Activated CD4-positive, CD25-positive, alpha-beta regulatory T cell treated with anti-CD3 and anti-CD28 coated beads, Interleukin-2, amount 50 U/mL, for 24 hours (primary cell): Measurements from ENCODE around the gene FSTL5.

ENCODE experiments used
- ATAC-seq, 2 donors: fragments of 150-1000 bp; cut with Tn5 transposase; one replicate each; pipeline ENCODE4 v1.10.0; 2021; ENCODE audit warnings: mild to moderate bottlenecking in 1 of 2, moderate library complexity in 1 of 2

The FSTL5 gene

DNA sequence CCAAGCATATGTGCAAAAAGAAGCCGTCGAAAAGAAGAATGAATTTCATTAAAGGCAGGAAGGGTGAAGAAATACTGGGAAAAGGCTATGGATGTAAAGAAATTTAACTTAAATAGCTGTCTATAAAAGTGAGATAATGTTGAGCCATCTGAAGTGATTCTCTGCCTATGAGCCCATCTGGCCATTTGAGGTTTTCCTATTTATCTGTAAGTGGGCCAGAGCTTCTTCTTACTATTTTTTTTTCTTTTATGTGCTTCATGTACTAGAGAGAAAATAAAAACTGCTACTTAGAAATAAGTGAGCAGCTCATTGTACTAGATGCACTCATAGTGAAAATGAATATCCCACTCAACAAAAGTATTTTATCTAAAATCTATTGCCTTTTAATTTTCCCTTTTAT lies 725.7 kb downstream of the FSTL5 start:
- no peak for ATAC-seq

DNA sequence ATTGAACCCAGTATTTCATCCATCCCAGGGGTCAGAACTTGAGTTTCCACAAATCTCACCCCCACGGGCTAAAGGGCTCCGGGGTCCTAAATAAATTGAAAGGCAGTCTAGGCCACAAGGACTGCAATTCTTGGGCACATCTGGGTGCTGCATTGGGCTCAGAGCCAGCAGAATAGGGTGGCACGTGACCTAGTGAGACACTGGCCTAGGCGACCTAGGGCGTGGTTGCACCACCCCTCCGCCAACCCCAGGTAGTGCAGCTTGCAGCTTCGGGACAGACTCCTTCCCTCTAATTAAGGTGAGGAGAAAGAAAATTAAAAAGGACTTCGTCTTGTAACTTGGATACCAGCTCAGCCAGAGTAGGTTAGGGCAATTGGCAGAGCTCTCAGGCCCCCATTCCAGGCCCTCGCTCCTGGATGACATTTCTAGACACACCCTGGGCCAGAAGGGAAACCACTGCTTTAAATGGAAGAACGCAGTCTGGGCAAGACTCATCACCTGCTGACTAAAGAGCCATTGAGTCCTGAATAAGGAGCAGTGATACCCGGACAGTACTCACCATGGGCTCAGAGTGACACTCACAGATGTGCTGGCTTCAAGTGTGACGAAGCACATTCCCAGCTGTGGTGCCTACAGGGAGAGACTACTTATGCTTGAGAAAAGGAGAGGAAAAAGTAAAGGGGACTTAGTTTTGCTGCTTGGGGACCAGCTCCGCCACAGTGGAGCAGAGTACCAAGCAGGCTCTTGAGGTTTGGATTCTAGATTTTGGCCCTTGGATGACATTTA lies 735.4 kb downstream of the FSTL5 start:
- ATAC-seq = no peak

GRCh38 chr4:161419822-161420221 lies 744.0 kb downstream of the FSTL5 start:
- ATAC-seq = no peak

DNA sequence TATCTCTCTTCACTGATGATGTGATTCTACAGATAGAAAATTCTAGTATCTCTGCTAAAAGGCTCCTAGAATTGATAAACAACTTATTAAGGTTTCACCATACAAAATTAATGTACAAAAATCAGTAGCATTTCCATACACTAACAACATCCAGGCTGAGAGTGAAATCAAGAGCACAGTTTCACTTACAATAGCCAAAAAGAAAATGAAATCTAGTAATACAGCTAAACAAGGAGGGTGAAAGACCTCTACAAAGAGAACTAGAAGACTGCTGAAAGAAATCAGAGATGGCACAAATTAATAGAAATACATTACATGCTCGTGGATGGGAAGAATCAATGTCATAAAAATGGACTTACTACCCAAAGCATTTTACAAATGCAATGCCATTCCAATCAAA lies 751.9 kb downstream of the FSTL5 start:
- ATAC-seq = no peak

DNA sequence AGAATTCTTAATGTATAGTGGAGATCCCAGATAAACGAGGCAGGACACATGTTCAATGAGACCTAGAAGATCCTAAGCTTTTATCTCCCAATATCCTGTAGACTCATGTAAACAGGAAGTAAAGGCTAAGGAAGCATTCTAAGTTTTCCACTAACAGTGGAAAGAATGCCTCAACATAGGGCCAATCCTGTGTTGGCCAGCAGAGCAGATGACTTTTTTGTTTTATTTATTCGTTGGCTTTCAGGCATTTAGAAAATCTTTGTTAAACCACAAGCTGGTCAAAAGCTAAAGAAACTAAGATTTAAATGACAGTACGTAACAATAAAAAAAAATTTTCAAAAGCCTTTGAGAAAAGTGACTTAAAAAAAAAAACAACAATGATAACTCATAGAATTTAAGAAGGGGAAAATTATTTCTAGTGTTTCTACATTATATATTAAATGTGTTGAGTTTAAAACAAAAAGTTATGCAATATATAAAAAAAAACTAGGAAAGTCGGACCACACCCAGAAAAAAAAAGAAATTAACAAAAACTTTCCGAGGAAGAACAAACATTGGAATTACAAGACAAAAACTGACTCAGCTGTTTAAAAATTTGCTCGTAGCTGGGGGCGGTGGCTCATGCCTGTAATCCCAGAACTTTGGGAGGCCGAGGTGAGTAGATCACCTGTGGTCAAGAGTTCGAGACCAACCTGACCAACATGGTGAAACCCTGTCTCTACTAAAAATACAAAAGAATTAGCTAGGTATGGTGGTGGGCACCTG lies 759.3 kb downstream of the FSTL5 start:
- no peak for ATAC-seq

DNA sequence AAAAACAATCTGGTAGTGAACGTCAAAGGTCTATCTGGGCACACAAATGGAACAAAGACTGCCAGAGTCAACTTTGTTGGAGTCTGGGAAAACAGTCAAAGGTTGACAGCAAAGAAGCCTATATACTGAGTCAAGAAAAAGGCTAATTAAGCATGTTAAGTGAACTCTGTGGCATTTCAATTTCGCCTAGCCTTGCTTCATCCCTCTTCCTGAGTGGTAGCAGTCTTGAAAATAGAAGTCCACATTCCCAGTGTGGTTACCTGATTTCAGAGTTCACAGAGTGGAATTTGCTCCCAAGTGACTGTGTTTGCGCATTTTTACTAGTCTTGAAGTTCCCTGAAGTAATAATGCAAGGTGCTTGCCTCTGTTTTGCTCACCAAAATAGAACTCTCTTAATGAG lies 760.0 kb downstream of the FSTL5 start:
- ATAC-seq = no peak

DNA sequence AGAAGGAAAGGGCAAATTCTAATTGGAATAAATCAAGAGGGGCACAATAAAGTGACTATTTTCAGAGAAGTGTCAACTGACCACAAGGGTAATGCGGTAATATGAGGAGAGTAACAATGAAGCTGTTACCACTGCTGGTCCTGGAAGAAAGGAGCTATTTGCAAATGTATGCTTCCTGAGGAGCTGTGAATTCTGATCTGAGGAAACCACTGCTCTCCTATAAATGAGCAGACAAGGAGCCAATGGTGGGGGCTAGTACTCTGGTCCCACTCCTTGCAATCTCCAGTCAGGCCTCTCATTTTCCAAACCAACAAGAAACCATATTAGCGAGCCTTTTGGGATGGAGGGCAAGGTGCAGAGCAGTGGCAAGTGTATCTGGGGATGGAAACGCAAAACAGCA lies 770.2 kb downstream of the FSTL5 start:
- no peak for ATAC-seq

DNA sequence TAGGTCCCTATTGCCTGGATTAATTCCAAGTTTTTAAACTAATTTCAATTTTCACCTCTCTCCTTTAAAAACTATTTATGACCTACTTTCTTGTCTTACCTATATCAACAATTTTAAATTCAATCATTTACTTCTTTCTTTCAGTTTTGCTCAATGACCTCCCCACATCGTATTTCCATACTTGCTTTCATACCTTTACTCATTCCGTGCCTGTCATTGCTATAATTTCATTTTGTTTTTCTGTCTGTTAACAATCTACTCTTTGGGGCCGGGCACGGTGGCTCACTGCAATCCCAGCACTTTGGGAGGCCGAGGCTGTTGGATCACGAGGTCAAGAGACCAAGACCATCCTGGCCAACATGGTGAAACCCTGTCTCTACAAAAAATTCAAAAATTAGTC lies 781.1 kb downstream of the FSTL5 start:
- ATAC-seq = no peak

DNA sequence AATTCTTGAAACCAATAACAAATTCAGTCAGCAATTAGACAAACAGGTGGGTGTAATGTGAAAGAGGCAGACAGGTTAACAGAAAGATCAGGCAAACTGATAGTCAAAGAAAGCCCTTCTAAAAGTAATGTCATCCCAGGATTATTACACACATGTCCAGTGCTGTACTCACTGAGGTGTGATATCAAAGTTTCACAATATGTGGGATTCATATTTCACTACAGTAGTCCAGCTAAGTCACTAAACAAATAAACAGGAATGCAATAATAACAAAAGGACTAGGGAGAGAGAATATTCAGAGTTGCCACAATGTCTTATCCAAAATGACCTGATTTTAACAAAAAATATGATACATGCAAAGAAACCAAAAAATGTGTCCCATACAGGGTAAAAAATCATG lies 787.5 kb downstream of the FSTL5 start:
- no peak for ATAC-seq

DNA sequence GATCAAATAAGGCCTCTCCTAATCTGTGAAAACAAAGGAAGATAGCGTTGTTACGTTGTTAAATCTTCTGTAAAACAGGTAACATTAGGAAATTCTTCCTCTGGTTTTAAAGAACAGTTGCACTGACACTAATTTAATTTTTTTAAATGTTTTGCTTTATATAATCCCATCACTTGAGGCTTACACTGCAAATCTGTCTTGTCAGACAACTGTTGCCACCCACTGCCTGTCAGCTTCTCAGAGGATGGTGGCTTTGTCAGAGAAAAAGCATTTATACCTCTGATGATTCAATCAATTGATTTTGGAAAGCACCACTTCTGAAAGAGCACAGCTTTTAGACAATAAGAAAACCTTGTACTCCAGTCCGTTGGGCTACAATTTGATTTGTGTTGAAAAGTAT lies 799.1 kb downstream of the FSTL5 start:
- ATAC-seq = no peak

- no peak for ATAC-seq
These were observed 802.8 kb downstream of the FSTL5 start for GRCh38 chr4:161360982-161361381.

DNA sequence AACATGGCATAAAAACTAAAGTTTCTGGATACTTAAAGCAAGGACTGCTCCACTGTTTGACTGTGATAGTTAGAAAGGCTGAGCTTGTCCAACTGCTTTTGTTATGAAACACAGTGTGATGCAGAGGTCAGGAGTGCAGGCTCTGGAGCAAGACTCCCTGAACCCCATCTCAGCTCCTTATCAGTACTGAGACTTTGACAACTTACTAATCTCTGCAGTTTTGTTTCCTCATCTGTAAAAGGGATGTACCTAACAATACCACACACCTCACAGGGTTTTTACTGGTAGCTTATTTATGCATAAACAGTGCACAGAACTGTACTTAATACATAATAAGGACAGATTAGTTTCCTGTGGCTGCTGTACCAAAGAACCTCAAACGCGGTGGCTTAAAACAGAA lies 804.3 kb downstream of the FSTL5 start:
- ATAC-seq = no peak

DNA sequence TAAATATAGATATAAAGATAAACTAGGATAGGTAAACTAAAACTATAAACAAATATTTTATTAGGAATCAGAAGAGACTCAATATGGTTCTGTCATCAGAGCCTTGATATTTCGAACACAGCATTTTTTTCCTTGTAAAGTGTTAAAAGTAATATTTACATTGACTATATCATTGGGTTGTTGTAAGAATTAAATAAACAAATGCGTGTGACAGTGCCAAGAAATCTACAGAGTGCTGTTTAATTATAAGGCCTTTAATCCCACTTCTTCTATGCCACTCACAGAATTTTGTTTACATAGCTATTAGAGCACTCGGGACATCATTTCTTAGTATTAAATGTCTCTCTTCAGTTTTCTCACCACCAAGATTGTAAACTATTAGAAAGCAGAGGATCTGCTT lies 807.4 kb downstream of the FSTL5 start:
- ATAC-seq = no peak

- no peak for ATAC-seq
These were observed 812.9 kb downstream of the FSTL5 start for GRCh38 chr4:161350946-161351345.

GRCh38 chr4:161345741-161346140 lies 818.1 kb downstream of the FSTL5 start:
- ATAC-seq = no peak

- ATAC-seq = no peak
These were observed 820.2 kb downstream of the FSTL5 start for GRCh38 chr4:161343569-161343950.

GRCh38 chr4:161342881-161343568 lies 820.8 kb downstream of the FSTL5 start:
- ATAC-seq = no peak

DNA sequence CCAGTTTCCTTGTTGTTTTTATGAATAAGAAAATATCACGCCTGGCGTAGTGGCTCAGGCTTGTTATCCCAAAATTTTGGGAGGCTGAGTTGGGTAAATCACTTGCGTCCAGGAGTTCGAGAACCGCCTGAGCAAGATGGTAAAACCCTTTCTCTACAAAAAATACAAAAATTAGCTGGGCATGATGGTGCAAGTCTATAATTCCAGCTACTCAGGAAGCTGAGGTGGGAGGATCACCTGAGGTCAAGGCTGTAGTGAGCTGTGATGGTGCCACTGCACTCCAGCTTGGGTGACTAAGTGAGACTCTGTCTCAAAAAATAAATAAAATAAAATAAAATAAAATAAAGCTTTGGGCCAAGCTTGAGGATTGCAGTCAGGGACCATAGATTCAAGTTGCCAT lies 827.2 kb downstream of the FSTL5 start:
- no peak for ATAC-seq

- no peak for ATAC-seq
These were observed 827.7 kb downstream of the FSTL5 start for GRCh38 chr4:161336016-161336530.
